Stimulated activated CD4-positive, alpha-beta T cell treated with anti-CD3 and anti-CD28 coated beads, Interleukin-4, amount 100 ng/mL, for 1 hour (primary cell): Measurements from ENCODE around the gene FAM131A.
A peak's percentile ranks its signal among the peaks of the same experiment; 100 is the strongest.

ENCODE experiments used
- DNase-seq: peaks from one replicate; pipeline ENCODE4 v3.0.0-alpha.2; 2020

FAM131A gene

DNA sequence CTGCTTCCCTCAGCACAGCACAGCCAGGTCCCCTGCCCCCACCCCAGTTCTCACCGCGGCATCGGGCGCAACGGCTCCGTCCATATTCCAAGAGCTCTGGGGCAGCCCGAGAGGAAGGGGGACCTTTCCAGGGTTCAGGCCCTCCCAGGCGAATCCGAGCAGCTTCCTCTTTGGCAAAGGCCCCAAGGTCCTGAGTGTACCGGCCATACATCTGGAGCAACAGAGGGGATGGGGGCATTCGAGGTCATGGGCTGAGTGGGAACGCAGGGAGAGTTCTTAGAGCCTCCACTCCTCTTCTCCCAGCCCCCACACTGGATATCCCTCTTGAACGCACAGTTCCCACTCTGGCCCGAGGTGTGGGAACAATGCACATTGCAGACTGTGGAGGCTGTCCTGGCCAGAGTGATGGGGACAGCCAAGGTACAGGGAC, 21.5 kb downstream of the FAM131A start:
- no peak for DNase-seq

DNA sequence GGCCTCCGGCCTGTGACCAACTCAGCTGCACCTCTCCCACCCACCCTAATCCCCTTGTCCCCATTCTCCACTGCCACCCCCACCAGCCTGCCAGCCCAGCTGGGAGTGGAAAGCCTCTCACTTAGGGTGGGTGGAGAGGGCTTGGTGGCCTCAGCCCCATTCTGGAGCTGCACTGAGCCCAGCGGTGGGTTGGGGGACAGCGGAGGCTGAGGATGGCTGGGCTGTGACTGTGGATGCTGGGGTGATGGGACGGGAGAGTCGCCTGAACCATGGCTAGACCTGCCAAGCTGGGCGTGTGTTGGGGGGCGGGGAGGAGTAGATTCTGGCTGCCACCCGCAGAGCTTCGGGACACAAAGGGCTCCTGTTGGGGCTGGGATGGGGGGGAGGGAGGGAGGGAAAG, 22.2 kb downstream of the FAM131A start:
- DNase-seq, result no peak

DNA sequence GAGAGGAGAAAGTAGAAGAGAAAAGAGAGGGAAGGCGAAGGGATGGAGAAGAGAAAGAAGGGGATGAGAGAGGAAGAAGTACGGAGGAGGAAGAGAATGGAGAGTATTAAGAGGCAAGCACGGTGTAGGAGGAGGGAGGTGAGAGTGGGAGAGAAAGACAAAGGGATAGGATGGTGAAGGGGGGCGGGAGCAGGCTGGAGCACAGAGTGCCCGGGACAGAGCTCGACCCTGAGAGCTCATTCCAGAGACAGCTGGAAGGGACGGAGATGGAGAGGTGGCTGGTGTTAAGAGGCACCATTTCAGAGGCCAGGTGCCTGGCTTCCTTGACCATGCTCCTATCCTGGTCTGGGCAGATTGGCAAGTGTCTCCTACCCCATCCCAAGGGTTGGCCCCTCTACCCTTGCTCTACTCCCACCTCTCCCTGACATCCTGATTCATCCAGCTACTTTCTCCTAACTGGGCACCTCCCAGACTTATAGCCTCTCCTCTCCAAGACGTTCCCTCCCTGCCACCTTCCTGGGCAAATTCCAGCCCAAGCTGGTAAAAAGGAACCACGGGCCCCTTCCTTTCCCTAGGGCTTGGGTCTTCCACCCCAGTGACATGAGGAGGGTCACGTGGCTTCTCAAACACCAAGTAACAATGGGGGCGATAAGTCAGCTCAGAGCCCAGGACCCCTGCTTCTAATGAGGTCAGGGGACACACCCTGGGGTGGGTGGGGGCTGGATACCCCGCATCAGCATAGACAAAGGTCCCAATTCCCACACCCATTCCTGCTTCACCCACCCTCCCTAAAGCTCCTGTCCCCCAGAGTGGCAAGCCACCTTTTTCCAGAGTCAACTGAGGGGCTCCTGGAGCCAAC, 22.9 kb downstream of the FAM131A start:
- DNase-seq, result no peak

DNA sequence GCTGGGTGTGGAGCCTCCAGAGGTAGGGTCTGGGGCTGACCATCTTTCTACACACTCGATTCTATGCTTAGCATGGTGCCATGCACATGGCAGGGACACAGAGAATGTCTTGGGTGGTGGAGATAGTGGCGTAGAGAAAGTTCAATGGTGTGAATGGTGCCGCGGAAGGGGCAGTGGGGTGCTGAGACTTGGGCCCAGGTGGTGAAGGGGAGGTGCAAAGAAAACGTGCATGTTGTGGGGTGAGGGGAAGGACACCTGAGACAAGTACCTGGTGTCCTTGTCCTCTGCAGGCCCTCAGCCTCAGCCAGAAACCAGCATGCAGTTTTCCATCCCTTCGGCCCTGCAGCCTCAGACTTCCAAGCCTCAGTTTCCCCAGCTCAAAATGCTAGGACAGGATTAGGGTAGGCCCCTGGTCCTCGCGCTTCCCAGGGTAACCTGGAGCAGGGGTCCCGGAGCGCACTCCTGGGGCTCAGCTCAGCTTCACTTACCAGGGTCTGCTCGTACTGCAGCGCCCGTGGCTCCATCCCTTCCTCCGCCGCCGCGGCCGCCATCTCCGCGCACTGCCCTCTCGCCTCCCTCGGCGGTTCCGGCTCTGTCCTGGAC, 23.6 kb downstream of the FAM131A start:
- DNase-seq, result no peak

DNA sequence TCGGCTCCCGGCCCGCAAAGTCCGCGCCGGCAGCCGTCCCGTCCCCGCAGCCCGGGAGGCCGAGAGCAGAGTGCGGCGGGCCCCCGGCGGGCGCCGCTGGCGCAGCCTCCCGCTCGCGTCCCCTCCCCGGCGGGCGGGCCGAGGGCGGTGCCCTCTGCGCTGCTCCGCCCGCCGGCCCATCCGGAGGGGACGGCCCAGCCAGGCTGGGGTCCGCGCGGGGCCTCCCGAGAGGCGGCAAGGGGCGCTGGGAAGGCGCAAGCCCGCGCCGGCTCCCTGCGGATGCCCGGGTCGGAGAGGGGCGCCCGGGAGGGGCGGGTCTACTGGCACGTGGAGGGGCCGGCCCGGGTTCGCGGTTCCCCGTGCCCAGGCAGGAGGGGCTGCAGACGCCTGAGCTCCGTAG, 24.1 kb downstream of the FAM131A start, which contains the start of the genes CLCN2 and POLR2H:
CLCN2 (minus strand) TSS at position 74 of the 400 bp plus-strand sequence. CDS start 126 bp downstream, outside the sequence.
POLR2H (plus strand) TSS at position 179 of the 400 bp plus-strand sequence. CDS start 1,783 bp downstream, outside the sequence.
- DNase-seq, result peak; percentile 51

DNA sequence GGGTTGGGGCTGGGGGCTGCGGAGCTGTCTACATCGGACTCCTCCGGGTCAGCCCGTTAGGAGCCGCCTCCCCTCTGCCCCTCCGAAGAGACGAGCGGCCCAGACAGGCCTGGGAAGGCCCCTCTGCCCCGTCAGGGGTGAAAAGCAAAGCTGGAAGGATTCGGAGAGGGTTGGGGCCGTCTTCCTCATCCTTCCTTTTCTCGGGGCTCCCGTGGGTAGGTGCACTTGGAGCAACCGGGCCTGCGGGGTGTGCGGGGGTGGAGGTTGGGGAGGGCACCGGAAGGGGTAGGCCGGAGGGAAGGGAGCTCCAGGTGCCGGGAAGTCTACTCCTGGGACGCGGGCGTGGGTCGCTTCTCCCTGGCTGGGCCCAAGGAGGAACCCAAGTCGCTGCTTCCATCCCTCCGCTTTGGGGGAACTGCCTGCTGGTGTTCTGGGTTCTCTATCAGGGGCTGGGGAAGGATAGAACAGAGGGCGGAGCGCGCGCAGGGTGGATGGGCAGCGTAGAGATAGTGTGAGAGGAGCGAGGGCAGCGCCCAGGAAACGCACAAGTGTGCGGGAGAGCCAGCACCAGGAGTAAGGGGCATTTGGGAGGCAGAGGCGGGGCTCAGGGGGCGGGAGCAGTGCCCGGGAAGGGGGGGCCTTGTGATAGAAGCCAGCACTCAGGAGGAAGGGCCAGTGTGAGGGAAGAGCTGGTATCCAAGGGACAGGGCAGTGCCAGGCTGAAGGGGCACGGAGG, 24.7 kb downstream of the FAM131A start:
- DNase-seq, result peak; percentile 48

DNA sequence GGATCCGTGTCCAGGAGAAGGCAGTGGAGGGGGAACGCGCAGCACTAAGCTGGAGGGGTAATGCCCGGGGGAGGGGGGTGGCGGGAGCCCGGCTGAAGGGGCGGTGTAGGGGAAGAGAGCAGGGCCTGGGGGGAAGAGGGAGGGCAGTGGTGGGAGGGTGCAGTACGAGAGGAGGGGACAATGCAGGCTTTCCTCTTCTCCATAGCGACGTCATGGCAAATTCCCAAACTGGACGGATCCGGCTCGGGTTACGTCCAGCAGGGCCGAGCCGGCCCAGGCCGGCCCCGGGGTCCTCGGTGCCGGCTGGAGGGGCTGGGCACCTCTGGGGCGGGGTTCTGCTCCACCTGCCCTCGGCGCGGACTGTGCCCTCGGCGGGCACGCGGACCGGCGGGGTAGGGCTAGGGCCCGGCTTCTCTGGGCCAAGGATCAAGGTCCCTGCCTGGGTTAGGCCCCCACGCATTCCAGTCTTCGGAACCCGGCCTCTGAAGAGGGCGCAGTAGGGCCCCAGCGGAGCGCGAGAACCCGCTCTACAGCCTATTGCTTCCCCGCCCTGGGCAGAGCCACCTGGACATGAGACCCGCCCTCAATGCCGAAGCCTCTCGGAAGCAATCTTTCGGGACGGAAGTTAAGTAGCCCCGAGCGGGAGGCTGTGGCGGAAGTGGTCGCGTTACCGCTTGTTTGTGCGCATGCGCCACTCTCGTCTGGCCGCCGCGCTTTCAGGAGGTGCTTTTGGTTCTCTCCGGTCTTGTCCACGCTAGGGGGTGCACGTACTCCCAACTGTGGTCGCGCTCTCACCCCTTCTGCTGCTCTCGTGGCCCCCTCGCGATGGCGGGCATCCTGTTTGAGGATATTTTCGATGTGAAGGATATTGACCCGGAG, 25.5 kb downstream of the FAM131A start:
- DNase-seq, result peak; percentile 91

DNA sequence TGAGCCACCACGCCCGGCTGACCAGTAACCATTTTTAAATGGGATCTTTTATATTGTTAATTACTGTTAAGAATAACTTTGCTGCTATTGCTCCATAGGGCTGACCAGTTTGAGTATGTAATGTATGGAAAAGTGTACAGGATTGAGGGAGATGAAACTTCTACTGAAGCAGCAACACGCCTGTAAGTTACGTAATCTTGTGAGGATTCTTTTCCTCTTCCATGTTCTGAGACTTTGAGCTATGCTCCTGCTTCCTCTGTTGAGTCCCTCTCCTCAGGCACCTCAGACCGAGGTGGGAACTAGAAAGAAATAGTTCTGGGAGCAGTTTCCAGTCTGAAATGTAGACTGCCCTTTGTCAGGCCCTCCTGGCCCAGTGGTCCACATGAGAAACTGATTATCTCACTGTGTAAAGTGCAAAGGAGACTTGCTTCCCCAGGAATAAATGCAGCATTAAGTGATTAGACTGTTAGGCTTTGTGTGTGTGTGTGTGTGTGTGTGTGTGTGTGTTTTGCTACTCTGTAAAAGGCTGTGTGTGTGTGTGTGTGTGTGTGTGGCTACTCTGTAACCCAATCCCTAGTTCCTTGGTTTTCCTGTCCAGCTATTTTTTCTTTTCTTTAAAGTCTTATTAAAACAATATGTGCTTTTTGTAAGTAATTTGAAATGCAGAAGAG, 29.4 kb downstream of the FAM131A start:
- no peak for DNase-seq

DNA sequence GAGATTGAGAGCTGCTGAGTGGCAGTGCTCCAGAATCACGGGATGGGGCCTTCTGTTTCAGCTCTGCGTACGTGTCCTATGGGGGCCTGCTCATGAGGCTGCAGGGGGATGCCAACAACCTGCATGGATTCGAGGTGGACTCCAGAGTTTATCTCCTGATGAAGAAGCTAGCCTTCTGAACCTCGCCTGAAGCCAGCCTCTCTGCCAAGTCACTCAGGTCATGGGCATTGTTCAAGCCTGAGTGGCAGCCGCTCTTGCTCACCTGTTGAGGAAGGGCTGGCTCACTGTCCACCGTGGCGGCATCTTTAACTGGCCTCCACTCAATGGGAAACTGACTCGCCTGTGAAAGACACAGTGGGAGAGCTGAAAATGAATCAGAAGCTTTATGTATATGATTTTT, 30.7 kb downstream of the FAM131A start:
- DNase-seq, result no peak

DNA sequence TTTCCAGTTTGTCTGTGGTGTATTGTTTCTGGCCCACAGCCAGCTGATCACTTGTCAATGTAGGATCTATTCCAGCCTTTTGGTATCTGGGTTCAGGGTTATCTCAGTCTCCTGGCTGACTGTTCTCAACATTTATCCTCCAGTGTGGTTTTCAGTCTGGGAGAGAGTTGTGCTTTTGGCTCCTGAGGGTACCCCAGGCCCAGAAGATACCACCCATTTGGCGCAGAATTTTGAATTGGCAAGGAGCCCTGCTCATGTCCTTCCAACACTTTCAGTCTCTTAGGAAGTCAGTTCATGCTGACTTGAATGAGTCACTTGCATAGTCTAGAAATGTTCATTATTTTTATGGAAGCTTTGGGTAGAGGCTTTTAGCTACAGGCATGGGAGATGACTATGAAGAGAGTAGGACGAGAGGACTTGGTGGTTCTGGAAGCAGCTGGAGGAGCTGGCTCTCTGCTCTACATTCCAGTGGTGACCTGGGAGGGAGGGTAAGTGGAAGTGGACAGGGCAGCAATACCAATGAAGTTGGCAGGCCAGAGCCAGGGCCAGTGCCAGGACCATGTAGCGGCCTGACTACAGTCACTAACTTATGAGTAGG, 31.3 kb downstream of the FAM131A start:
- no peak for DNase-seq

DNA sequence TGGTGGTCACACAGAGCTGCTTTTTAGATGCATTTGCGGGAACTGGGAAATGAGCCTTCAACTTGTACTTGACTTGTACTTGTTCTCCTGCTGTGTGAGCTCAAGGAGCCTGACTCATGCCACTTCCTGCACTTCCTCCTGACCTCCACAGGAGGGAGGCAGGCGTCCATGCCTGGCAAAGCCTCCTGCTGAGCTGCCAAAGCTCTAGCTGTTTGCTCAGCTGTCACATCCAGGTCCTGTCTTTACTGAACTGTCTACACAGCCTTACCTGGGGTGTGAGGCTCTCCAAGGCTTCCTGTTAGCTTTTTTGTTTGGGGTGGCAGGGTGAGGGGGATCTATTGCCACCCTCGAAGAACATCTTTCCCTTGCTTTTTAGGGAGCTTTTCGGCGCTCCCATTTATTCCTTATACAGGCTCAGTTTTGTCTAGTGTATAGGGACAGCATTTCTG, 34.2 kb downstream of the FAM131A start:
- DNase-seq, result peak; percentile 57

DNA sequence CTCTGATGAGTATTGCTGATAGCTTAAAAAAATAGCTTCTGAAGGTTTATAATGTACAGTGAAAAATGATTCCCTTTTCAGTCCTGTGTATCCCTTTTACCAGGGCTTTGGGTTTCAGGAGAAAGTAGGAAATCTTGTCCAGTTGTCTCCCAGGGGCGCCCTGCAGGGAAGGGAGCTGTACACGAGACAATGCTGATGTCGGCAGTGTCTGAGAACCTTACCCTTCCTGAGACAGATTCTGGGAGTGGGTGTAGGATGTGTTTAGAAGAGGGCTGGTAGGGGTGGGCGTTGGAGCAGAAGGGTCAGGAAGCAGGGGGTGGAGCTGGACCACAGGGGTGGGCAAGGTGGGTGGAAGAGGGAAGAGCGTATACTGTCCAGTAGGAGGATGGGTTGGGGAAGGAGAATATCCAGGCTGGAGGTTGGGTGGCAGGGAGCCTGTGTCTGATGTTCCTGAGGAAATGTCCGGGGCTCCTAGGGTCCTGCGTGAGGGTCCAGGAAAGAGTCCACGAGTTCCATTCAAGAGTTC, 35.0 kb downstream of the FAM131A start:
- DNase-seq, result no peak

DNA sequence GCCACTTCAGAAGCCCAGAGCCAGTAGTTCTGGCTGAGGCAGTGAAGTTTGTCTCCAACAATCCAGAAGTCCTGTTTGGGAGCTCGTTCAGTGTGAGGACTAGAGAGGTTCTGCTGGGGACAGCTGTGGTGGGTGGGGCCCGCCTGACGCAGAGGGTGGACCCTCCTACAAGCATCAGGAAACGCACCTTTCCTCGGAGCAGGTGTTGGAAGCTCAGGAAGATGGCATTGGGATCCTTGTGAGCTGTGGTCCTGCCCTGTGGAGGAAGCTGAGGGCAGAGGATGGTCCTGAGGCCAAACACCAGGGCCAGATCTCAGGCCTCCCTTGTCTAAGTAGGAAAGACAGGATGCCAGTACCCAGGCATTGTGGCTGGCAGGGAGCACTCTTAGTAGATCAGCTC, 35.5 kb downstream of the FAM131A start:
- no peak for DNase-seq

DNA sequence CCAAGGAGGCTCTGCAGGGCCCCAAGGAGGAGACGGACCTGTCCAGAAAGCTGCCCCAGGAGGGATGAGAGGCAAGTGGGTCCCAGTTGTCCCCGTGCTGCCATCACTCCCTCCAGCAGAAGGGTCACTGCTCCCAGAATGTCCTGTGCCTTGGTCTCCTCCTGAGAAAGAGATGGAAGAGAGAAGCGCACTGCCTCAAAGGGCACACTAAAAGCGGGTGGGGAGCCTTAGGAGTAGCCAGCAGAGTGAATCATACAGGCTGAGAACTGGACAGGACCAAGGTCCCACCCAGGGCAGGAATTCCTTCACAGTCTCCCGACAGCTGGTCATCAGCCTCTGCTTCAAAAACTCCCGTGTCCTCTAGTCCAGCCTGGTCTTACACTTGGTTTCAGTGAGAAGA, 36.0 kb downstream of the FAM131A start:
- no peak for DNase-seq

DNA sequence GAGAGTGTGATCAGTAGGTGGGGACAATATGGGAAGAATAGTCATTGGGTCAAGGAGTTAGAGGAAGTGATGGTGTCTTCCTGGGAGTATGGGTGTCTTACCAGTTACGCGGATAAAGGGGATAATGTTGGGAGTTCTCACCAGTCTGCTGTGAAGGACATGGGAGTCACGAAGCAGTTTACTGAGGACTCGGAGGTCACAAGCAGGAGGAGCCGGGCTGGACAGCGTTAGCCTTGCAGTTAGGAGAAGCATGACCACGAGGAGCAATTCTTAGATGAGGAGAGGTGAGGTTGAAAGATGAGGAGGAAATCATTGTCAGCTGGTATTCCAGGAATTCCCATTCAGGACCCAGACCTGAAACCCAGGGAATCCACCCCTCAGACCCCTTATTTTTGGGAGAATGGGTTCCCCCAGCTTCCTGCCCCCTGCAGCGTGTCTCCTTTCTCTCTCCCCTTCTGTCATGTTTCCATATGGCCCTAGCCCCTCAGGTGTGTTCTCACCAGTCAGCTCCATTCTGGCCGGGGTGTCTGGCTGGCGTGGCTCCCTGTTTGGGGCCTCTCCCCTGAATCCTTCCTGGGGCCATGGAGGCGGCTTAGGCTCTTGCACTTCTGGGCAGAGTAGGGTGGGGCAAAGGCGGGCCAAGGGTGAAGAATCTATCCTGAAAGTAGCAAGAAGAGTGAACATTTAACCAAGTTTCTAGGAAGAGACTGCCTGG, 38.5 kb downstream of the FAM131A start:
- DNase-seq, result no peak

DNA sequence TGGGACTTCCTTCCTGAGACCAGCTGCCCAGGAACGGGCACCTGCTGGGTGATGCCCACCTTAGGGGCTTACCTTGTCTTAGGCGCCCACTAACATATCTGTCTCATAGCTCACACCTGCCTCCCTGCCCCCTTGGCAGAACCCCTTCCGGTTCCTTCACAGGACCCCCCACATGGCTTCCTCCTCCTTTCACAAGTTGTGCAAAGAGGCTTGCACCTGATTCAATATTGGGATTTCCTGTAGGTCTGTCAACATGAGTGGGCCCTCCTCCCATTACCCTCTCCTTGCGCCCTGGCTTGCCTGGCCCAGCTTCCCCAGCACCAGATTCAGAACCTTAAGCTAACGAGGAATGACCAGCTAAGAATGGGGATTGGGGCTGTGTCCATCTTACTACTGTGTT, 40.0 kb downstream of the FAM131A start:
- no peak for DNase-seq

DNA sequence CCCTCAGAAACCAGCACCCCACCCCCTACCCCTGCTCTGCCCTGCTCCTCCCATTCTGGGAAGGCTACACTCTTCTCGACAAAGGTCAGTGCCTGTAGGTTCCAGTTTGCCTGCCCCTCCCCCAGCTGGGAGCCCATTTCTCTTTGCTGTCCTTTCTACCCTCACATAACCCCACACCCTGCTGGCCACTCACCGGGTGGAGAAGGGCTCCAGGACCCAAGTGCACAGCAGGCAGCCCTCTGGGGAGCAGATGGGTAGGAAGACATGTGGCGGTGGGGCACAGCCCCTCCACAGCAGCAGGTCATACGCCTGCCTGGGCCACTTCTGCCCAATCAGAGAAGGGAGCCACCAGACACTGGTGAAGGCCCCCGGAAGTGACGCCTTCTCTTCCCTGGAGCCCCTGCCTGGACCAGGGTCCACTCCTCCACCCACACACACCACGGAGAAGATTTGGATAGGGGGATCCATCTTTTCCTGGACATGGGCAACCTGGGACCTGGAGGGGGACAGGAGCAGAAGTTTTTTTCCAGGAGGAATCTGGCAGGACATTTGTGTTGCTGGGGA, 40.6 kb downstream of the FAM131A start, which contains the start of gene THPO:
THPO (minus strand) TSS at position 326 of the 564 bp plus-strand sequence. CDS start 1,948 bp downstream, outside the sequence.
- no peak for DNase-seq

DNA sequence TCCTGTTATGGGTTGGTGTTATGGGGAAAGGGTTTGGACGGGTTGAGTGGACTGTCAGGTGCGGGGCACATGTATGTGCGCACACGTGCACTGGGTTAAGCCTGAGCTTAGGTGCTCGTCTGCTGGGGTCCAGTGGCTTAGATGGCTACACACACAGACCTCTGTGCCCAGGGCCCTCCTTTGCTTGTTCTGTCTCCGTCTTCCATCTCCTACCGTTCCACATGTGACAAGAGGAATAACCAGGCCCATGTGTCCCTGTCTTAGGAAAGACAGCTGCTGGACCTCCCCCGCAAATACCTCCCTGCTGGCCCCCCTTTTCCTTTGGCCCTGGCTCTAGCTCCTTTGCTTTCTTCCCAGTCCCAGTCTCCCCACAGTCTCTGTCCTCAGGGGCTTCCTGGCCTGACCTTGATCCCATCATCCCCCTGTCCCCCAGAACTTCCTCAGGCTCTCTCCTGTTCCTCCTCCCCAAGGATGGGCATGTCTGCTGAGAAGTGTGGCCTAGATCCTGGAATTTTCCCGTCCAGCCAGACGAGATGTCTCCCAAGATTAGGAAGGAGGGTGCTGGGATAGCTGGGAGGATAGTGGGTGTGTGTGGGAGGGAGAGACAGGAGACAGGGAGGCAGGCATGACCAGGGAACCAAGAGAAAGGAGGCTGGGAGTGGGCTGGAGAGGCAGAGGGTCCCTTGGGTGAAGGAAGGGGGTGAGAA, 41.4 kb downstream of the FAM131A start:
- no peak for DNase-seq
